Neuron (in vitro differentiated cells): Measurements from ENCODE around the gene TRIM63.

ENCODE experiments used
- H2AFZ ChIP-seq: one replicate; pipeline ENCODE4 v1.6.1; 2013; ENCODE audit warnings: low read depth, mild to moderate bottlenecking, inconsistent platforms, low read length, moderate library complexity
- H3K27me3 ChIP-seq: one replicate; pipeline ENCODE4 v1.6.1; 2013; ENCODE audit warnings: low read length; ENCODE audit not compliant: insufficient read depth
- H3K36me3 ChIP-seq: one replicate; pipeline ENCODE4 v1.6.1; 2013; ENCODE audit warnings: low read length; ENCODE audit not compliant: insufficient read depth
- H3K4me1 ChIP-seq: one replicate; pipeline ENCODE4 v1.6.1; 2013; ENCODE audit warnings: low read length; ENCODE audit not compliant: insufficient read depth
- H3K4me3 ChIP-seq: 2 replicates; pipeline ENCODE4 v1.5.1; 2013; ENCODE audit warnings: mild to moderate bottlenecking, low read length, moderate library complexity
- H3K9me3 ChIP-seq: one replicate; pipeline ENCODE4 v1.6.1; 2013; ENCODE audit warnings: low read length

The TRIM63 gene

GRCh38 chr1:26060832-26061574 is 6.4 kb downstream of the TRIM63 start:
- H3K4me3 ChIP-seq: no peak overlapping the region
- H3K27me3 ChIP-seq: peaks cover 28% of the 10 kb centered on the region
- no peaks in the 10 kb centered on the region for H3K9me3 ChIP-seq
- no peaks in the 10 kb centered on the region for H3K36me3 ChIP-seq
- no peaks in the 10 kb centered on the region for H3K4me1 ChIP-seq
- H2AFZ ChIP-seq: no peak overlapping the region

DNA sequence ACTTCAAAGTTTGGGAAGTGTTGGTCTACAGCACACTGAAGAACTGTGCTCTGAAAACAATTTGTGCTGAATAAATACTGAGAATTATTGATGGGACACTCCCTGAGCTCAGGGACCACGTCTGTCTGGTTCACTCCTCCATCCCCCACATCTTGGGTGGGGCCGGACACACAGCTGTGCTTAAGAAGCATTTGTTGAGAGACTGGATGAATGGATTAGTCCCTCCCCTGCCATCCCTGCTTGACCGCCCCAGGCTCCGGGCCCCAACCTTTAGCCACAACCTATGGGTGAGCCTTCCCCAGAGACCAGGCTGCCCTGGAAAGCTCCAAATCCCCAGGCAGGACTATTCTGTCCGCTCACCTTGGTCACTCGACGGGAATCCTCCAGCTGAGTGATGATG is 7.5 kb downstream of the TRIM63 start:
- Histone ChIP-seq H3K4me3 (no peak overlapping the region), H3K4me1 (no peaks in the 10 kb centered on the region), H2AFZ (no peak overlapping the region), H3K27me3 (peaks cover 25% of the 10 kb centered on the region), H3K36me3 (no peaks in the 10 kb centered on the region), H3K9me3 (no peaks in the 10 kb centered on the region)

GRCh38 chr1:26058052-26058595 is 9.3 kb downstream of the TRIM63 start:
- peaks cover 33% of the 10 kb centered on the region for H3K27me3 ChIP-seq

GRCh38 chr1:26057189-26057588 is 10.2 kb downstream of the TRIM63 start:
- H3K27me3 ChIP-seq: peaks cover 31% of the 10 kb centered on the region
- H2AFZ ChIP-seq: no peak overlapping the region
- no peaks in the 10 kb centered on the region for H3K36me3 ChIP-seq
- no peaks in the 10 kb centered on the region for H3K9me3 ChIP-seq
- peaks cover 4% of the 10 kb centered on the region for H3K4me1 ChIP-seq
- no peak overlapping the region for H3K4me3 ChIP-seq

More at GRCh38 chr1:26058052-26058595, 9.3 kb downstream of the TRIM63 start:
- Histone ChIP-seq H3K4me3 (no peak overlapping the region), H3K9me3 (no peaks in the 10 kb centered on the region), H2AFZ (no peak overlapping the region), H3K36me3 (no peaks in the 10 kb centered on the region), H3K4me1 (peaks cover 4% of the 10 kb centered on the region)

DNA sequence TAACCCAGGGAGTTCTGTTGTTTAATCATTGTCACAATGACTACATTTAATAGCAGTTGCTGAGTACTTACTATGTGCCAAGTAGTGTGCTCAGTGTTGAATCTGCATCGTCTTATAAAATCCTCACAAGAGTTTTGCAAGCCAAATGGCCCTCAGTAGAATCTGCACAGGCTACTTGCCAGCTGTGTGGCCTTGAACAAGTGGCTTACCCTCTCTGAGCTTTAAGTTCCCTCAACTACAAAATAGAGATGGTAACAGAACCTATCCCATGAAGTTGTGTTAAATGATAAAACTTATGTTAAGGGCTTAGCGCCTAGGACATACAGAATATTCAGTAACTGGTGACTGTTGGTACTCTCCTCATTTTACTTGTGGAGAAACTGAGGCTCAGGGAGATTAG is 12.4 kb downstream of the TRIM63 start:
- peaks cover 4% of the 10 kb centered on the region for H3K4me1 ChIP-seq
- H3K27me3 ChIP-seq: peaks cover 46% of the 10 kb centered on the region
- no peak overlapping the region for H3K4me3 ChIP-seq
- H2AFZ ChIP-seq: no peak overlapping the region
- H3K9me3 ChIP-seq: no peaks in the 10 kb centered on the region
- no peaks in the 10 kb centered on the region for H3K36me3 ChIP-seq

DNA sequence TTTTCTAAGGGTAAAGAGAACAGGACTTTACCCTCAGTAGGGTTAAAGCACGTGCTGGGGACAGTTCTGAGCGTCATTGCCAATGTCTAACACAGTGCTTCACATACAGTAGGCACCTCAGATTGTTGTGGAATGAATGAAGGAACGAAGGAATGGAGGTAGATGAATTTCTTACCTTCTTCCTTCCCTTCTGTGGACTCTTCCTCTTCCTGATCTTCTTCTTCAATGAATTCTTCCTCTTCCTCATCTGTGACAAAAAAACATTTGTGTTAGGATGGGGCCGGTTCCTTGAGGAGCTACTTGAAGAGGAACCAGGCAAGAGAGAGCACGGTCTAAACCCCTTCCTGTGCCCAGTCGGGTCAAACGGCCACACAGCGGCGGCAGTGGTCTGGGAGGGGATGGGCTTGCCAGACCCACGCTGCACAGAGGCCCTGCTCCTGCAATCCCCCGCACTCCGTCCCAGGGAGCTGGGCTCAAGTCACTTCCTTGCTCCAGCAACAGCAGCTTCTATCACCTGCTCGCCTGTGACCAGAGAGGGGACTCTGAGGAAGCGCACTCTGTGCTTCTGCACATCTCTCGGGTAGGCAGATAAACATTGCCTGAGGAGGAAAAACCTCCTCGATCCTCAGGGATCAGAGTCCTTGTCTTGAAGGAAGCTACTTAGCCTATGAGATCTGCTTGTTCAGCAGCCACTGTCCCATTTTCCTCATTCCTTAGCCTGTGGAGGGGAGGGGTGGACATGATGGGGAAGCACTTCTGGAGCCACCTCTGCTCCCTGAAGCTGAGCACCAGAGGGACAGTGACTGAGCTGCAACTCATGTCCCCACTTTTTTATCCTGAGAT is 13.5 kb downstream of the TRIM63 start:
- no peak overlapping the region for H3K4me3 ChIP-seq
- H2AFZ ChIP-seq: no peak overlapping the region
- H3K36me3 ChIP-seq: no peaks in the 10 kb centered on the region
- H3K9me3 ChIP-seq: no peaks in the 10 kb centered on the region
- peaks cover 4% of the 10 kb centered on the region for H3K4me1 ChIP-seq
- peaks cover 52% of the 10 kb centered on the region for H3K27me3 ChIP-seq

DNA sequence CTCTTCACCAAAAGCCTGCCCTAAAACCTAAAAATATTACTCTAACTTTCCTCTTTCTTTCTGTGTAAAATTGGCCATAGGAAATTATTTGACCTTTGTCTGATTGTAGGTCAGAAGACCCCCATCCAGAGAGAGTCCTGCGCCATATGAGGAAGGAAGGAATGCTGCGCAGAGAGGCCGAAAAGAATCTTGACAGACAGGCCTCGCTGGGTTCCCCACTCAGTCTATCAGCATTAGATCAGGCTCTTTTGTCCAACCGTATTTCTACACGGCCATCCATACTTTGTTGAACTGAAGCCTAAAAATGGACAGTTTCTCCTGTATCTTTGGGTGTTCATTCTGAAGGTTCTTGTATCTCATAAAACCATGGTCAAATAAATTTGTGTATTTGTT is 17.2 kb downstream of the TRIM63 start:
- H3K4me3 ChIP-seq: no peak overlapping the region
- H3K4me1 ChIP-seq: peaks cover 4% of the 10 kb centered on the region
- H2AFZ ChIP-seq: no peak overlapping the region
- no peaks in the 10 kb centered on the region for H3K36me3 ChIP-seq
- H3K9me3 ChIP-seq: no peaks in the 10 kb centered on the region
- H3K27me3 ChIP-seq: peaks cover 73% of the 10 kb centered on the region

GRCh38 chr1:26049531-26050247 is 17.7 kb downstream of the TRIM63 start:
- Histone ChIP-seq H3K4me3 (no peak overlapping the region), H3K36me3 (no peaks in the 10 kb centered on the region), H3K9me3 (no peaks in the 10 kb centered on the region), H3K4me1 (peaks cover 4% of the 10 kb centered on the region), H2AFZ (no peak overlapping the region), H3K27me3 (peaks cover 78% of the 10 kb centered on the region)

DNA sequence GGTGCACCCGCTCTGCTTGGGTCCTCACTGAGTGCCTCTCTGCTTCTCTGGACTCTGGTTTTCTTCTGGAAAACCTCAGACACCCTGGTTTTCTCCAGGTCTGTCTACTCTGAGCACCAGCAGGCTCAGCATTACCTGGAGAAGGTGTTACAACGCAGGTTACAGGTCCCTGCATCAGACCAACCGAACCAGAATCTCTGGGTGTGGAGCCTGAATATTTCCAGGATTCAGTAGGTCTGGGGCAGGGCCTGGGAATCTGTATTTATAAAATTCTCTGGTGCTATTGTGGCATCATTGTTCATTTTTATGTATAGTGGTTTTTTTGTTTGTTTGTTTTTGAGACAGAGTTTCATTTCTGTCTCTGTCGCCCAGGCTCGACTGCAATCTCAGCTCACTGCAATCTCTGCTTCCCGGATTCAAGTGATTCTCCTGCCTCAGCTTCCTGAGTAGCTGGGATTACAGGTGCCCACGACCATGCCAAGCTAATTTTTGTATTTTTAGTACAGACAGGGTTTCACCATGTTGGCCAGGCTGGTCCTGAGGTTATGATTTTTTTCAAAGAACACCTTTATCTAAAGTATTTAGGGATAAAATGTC is 20.1 kb downstream of the TRIM63 start:
- H2AFZ ChIP-seq: no peak overlapping the region
- H3K4me1 ChIP-seq: no peaks in the 10 kb centered on the region

GRCh38 chr1:26046246-26047095 is 21.0 kb downstream of the TRIM63 start:
- Histone ChIP-seq H3K4me3 (peak overlapping the region; percentile 33), H2AFZ (peak overlapping the region; percentile 70), H3K27me3 (peaks cover 70% of the 10 kb centered on the region), H3K36me3 (no peaks in the 10 kb centered on the region), H3K9me3 (no peaks in the 10 kb centered on the region), H3K4me1 (no peaks in the 10 kb centered on the region)

More for the DNA sequence above, 20.1 kb downstream of the TRIM63 start:
- H3K27me3 ChIP-seq: peaks cover 77% of the 10 kb centered on the region
- H3K9me3 ChIP-seq: no peaks in the 10 kb centered on the region
- H3K4me3 ChIP-seq: no peak overlapping the region
- H3K36me3 ChIP-seq: no peaks in the 10 kb centered on the region

DNA sequence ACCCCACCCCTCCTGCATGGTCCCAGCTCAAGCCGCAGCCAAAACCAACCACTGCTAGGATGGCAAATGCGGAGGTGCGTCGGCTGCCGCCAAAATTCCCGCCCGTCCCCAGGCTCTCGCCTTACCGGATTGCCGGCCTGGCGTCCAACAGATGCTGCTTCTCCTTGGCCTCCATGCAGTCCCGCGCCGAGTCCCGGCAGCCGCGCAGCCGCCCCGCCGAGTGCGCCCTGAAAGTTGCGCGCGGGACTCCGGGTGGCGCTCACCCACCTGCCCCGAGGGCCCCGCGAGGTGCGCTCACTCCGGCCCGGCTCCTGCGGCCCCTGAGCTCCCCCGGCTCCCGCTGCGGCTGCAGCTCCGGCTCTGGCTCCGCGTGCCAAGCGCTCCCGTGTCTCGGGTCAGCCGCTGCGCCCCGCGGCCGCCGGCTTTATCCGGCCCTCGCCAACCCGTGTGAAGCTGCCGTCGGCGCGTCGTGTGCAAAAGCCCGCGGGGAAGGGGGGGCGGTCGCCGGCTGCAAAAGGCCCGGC is 21.6 kb downstream of the TRIM63 start, which contains the start of gene SLC30A2:
TSS of gene SLC30A2 (minus strand) at position 397 of the 524 bp plus-strand sequence. CDS start at position 175, 222 bp downstream.
- no peaks in the 10 kb centered on the region for H3K4me1 ChIP-seq
- peak within 1 kb of the TSS; percentile 70 for H2AFZ ChIP-seq
- H3K27me3 ChIP-seq: peaks cover 65% of the 10 kb centered on the region
- peak within 1 kb of the TSS; percentile 33 for H3K4me3 ChIP-seq
- H3K9me3 ChIP-seq: no peaks in the 10 kb centered on the region
- H3K36me3 ChIP-seq: no peaks in the 10 kb centered on the region
